Muscle of arm (tissue), 12 donors: ENCODE measurements around the gene ANTXRL. TPM values are rescaled to one million over a fixed set of nuclear protein-coding genes. Genes with fewer than 3 reads are reported as not detected.
"Not testable (repeated sequence)": the region's sequence is repeated elsewhere in the genome, so short reads cannot be mapped to it uniquely, and the experiment has no call there.

Experiments
- DNase-seq: peaks from one replicate; pipeline ENCODE4 v3.0.0-alpha.2; 2013
- polyA plus RNA-seq, 12 donors: library from polyadenylated mRNA; unstranded; fragments of 120-200 nt; gene quantifications; one replicate each; pipeline ENCODE4 v1.2.1, GENCODE V29; 2013; ENCODE audit not compliant: insufficient read length in 12 of 12

ANTXRL gene
- polyA plus RNA-seq, 12 donors = 0.07 to 0.11 TPM; not detected in 10

GRCh38 chr10:46328853-46329689 lies 42.3 kb downstream of the ANTXRL start:
- no peak for DNase-seq

- no peak for DNase-seq
These were observed 42.9 kb downstream of the ANTXRL start for GRCh38 chr10:46329690-46330016.

GRCh38 chr10:46330894-46331293 lies 44.1 kb downstream of the ANTXRL start:
- DNase-seq = no peak

- DNase-seq = not testable (repeated sequence)
These were observed 78.7 kb downstream of the ANTXRL start for GRCh38 chr10:46365484-46365883.

GRCh38 chr10:46367209-46367608 lies 80.4 kb downstream of the ANTXRL start:
- DNase-seq = not testable (repeated sequence)

- DNase-seq = not testable (repeated sequence)
These were observed 81.0 kb downstream of the ANTXRL start for GRCh38 chr10:46367666-46368240.

GRCh38 chr10:46368956-46369355 lies 82.2 kb downstream of the ANTXRL start:
- DNase-seq = not testable (repeated sequence)

- DNase-seq = not testable (repeated sequence)
These were observed 87.6 kb downstream of the ANTXRL start for GRCh38 chr10:46374410-46374809.

- not testable (repeated sequence) for DNase-seq
These were observed 88.6 kb downstream of the ANTXRL start, which contains the start of gene ANXA8L1 for GRCh38 chr10:46375406-46375805. Gene ANXA8L1, plus strand, starts transcription at chr10:46375776. Its CDS starts 76 bp downstream, at chr10:46375852.

GRCh38 chr10:46377022-46377421 lies 90.2 kb downstream of the ANTXRL start:
- not testable (repeated sequence) for DNase-seq

- DNase-seq = not testable (repeated sequence)
These were observed 90.9 kb downstream of the ANTXRL start for GRCh38 chr10:46377651-46378050.

GRCh38 chr10:46378108-46378507 lies 91.3 kb downstream of the ANTXRL start:
- DNase-seq = not testable (repeated sequence)

- not testable (repeated sequence) for DNase-seq
These were observed 92.5 kb downstream of the ANTXRL start for GRCh38 chr10:46379233-46379848.

Other genes starting within 250 kb of the ANTXRL start
- gene MSMB, start 240.7 kb upstream of the ANTXRL start, polyA plus RNA-seq = not detected
- 10 to 100 TPM in 1 of 12 donors, 1 to 10 TPM in 2, under 1 TPM in 2, not detected in 7; 0.14 to 16.8 (median 2.8) TPM for gene ANXA8L1, start 88.8 kb downstream of the ANTXRL start, polyA plus RNA-seq
- gene NPY4R, start 179.0 kb downstream of the ANTXRL start, polyA plus RNA-seq = under 1 TPM in 5 of 12 donors, not detected in 7; 0.12 to 0.71 (median 0.21) TPM